Activated naive CD8-positive, alpha-beta T cell treated with anti-CD3 and anti-CD28 coated beads, Interleukin-2, amount 10 ng/mL, durations not matched to agents 7 days and 5 days (primary cell): ENCODE data around the gene PRKCH. TPM values are rescaled to one million over a fixed set of nuclear protein-coding genes. Genes with fewer than 3 reads are reported as not detected.

Experiments
- ATAC-seq: fragments of 150-1000 bp; cut with Tn5 transposase; one replicate; pipeline ENCODE4 v1.10.0; 2021; ENCODE audit warnings: low read depth, moderate library complexity
- POLR2A ChIA-PET: fragments of 350-600 bp; sonication (Branson Sonifier 250); formaldehyde crosslinking; loops from one replicate; lab custom pipeline; 2021; ENCODE audit warnings: antibody characterized with exemption; lab: Charles Lee
- DNase-seq: peaks from one replicate; pipeline ENCODE4 v3.0.0; 2021
- H3K27ac Mint-ChIP-seq: one replicate; pipeline ENCODE4 v1.8.0; 2022; ENCODE audit warnings: mild to moderate bottlenecking, mixed read lengths
- H3K27me3 Mint-ChIP-seq: one replicate; pipeline ENCODE4 v1.8.0; 2022; ENCODE audit warnings: mild to moderate bottlenecking, moderate library complexity, mixed read lengths
- H3K36me3 Mint-ChIP-seq: one replicate; pipeline ENCODE4 v1.8.0; 2021; ENCODE audit warnings: mild to moderate bottlenecking, mixed read lengths
- H3K4me1 Mint-ChIP-seq: one replicate; pipeline ENCODE4 v1.8.0; 2021; ENCODE audit warnings: mixed read lengths
- H3K4me3 Mint-ChIP-seq: one replicate; pipeline ENCODE4 v1.8.0; 2022; ENCODE audit warnings: mild to moderate bottlenecking, moderate library complexity, mixed read lengths
- H3K9me3 Mint-ChIP-seq: one replicate; pipeline ENCODE4 v1.8.0; 2021; ENCODE audit warnings: mixed read lengths
- total RNA-seq, 2 experiments: library from RNA; stranded (reverse); gene quantifications; one replicate each; pipeline ENCODE4 v1.2.3, GENCODE V29; 2021

Gene PRKCH
- total RNA-seq, 2 experiments from 2014 or later, result 318 TPM

- H3K4me3 Mint-ChIP-seq, result no peak overlapping the region
- ATAC-seq, result no peak
- H3K27me3 Mint-ChIP-seq, result no peaks in the 10 kb centered on the region
- no peaks in the 10 kb centered on the region for H3K9me3 Mint-ChIP-seq
- POLR2A ChIA-PET, result no interaction called here
- DNase-seq, result no peak
- H3K36me3 Mint-ChIP-seq, result peaks cover 66% of the 10 kb centered on the region
- no peak overlapping the region for H3K27ac Mint-ChIP-seq
- H3K4me1 Mint-ChIP-seq, result peaks cover 53% of the 10 kb centered on the region
Observed at GRCh38 chr14:61538464-61539022, 217.2 kb downstream of the PRKCH start.

GRCh38 chr14:61539631-61540030 is 218.3 kb downstream of the PRKCH start:
- Mint-ChIP-seq H3K4me3 (no peak overlapping the region), H3K36me3 (peaks cover 63% of the 10 kb centered on the region), H3K9me3 (no peaks in the 10 kb centered on the region), H3K27ac (no peak overlapping the region), H3K4me1 (peaks cover 44% of the 10 kb centered on the region), H3K27me3 (no peaks in the 10 kb centered on the region)
- POLR2A ChIA-PET, result no interaction called here
- DNase-seq (no peak), ATAC-seq (no peak)

GRCh38 chr14:61540931-61541330 is 219.6 kb downstream of the PRKCH start:
- Mint-ChIP-seq H3K27me3 (no peaks in the 10 kb centered on the region), H3K4me1 (peaks cover 44% of the 10 kb centered on the region), H3K4me3 (no peak overlapping the region), H3K36me3 (peaks cover 60% of the 10 kb centered on the region), H3K9me3 (no peaks in the 10 kb centered on the region), H3K27ac (peak overlapping the region; percentile 37)
- ATAC-seq (no peak), DNase-seq (no peak)
- POLR2A ChIA-PET, result no interaction called here

GRCh38 chr14:61542848-61543790 is 221.7 kb downstream of the PRKCH start:
- Mint-ChIP-seq H3K9me3 (no peaks in the 10 kb centered on the region), H3K36me3 (peaks cover 59% of the 10 kb centered on the region), H3K4me3 (no peak overlapping the region), H3K27me3 (no peaks in the 10 kb centered on the region), H3K4me1 (peaks cover 32% of the 10 kb centered on the region), H3K27ac (peak overlapping the region; percentile 56)
- POLR2A ChIA-PET, result no interaction called here
- ATAC-seq (no peak), DNase-seq (no peak)

- POLR2A ChIA-PET, result no interaction called here
- H3K27ac Mint-ChIP-seq, result peak overlapping the region; percentile 64
- no peaks in the 10 kb centered on the region for H3K9me3 Mint-ChIP-seq
- no peak for ATAC-seq
- H3K27me3 Mint-ChIP-seq, result no peaks in the 10 kb centered on the region
- peaks cover 24% of the 10 kb centered on the region for H3K4me1 Mint-ChIP-seq
- H3K36me3 Mint-ChIP-seq, result peaks cover 59% of the 10 kb centered on the region
- no peak overlapping the region for H3K4me3 Mint-ChIP-seq
- no peak for DNase-seq
Observed at GRCh38 chr14:61543946-61544345, 222.6 kb downstream of the PRKCH start.

- H3K4me1 Mint-ChIP-seq, result peaks cover 23% of the 10 kb centered on the region
- H3K4me3 Mint-ChIP-seq, result no peak overlapping the region
- H3K27me3 Mint-ChIP-seq, result no peaks in the 10 kb centered on the region
- POLR2A ChIA-PET, result interaction anchor here (1.2 kb wide), 1 partner anchor 9 kb away, joined by 3 read pairs; no protein-coding TSS in a partner anchor
- DNase-seq, result no peak
- peak overlapping the region; percentile 52 for H3K27ac Mint-ChIP-seq
- ATAC-seq, result no peak
- H3K36me3 Mint-ChIP-seq, result peaks cover 63% of the 10 kb centered on the region
- no peaks in the 10 kb centered on the region for H3K9me3 Mint-ChIP-seq
Observed at GRCh38 chr14:61544448-61545330, 223.3 kb downstream of the PRKCH start.

GRCh38 chr14:61545726-61546455 is 224.5 kb downstream of the PRKCH start:
- POLR2A ChIA-PET, result interaction anchor here (0.5 to 1.2 kb wide), 3 partner anchors 10 to 216 kb away, joined by 3 read pairs; no protein-coding TSS in a partner anchor
- Mint-ChIP-seq H3K9me3 (no peaks in the 10 kb centered on the region), H3K4me1 (peaks cover 20% of the 10 kb centered on the region), H3K4me3 (no peak overlapping the region), H3K27me3 (no peaks in the 10 kb centered on the region), H3K27ac (peak overlapping the region; percentile 63), H3K36me3 (peaks cover 62% of the 10 kb centered on the region)
- DNase-seq, result no peak
- ATAC-seq, result no peak

GRCh38 chr14:61547186-61548069 is 226.0 kb downstream of the PRKCH start:
- Mint-ChIP-seq H3K4me1 (peaks cover 32% of the 10 kb centered on the region), H3K27me3 (no peaks in the 10 kb centered on the region), H3K36me3 (peaks cover 67% of the 10 kb centered on the region), H3K4me3 (no peak overlapping the region), H3K9me3 (no peaks in the 10 kb centered on the region), H3K27ac (peak overlapping the region; percentile 15)
- ATAC-seq (no peak), DNase-seq (no peak)
- POLR2A ChIA-PET, result interaction anchor here (0.9 to 2.4 kb wide), 2 partner anchors 21 to 148 kb away, joined by 3 to 6 read pairs; partner anchors contain the start of gene HIF1A

- peaks cover 77% of the 10 kb centered on the region for H3K36me3 Mint-ChIP-seq
- H3K4me3 Mint-ChIP-seq, result no peak overlapping the region
- no peaks in the 10 kb centered on the region for H3K27me3 Mint-ChIP-seq
- POLR2A ChIA-PET, result interaction anchor here (2.4 kb wide), 1 partner anchor 23 kb away, joined by 6 read pairs; no protein-coding TSS in a partner anchor
- ATAC-seq, result no peak
- no peak for DNase-seq
- no peaks in the 10 kb centered on the region for H3K9me3 Mint-ChIP-seq
- H3K4me1 Mint-ChIP-seq, result peaks cover 49% of the 10 kb centered on the region
- no peak overlapping the region for H3K27ac Mint-ChIP-seq
Observed at GRCh38 chr14:61549425-61549824, 228.0 kb downstream of the PRKCH start.

- ATAC-seq, result no peak
- no peaks in the 10 kb centered on the region for H3K27me3 Mint-ChIP-seq
- H3K4me1 Mint-ChIP-seq, result peaks cover 52% of the 10 kb centered on the region
- no peak overlapping the region for H3K4me3 Mint-ChIP-seq
- H3K9me3 Mint-ChIP-seq, result no peaks in the 10 kb centered on the region
- POLR2A ChIA-PET, result interaction anchor here (1.5 kb wide), 1 partner anchor 31 kb away, joined by 4 read pairs; no protein-coding TSS in a partner anchor
- no peak for DNase-seq
- peak overlapping the region; percentile 95 for H3K27ac Mint-ChIP-seq
- peaks cover 74% of the 10 kb centered on the region for H3K36me3 Mint-ChIP-seq
Observed at GRCh38 chr14:61551384-61551783, 230.0 kb downstream of the PRKCH start.

- Mint-ChIP-seq H3K4me1 (peaks cover 56% of the 10 kb centered on the region), H3K4me3 (peak overlapping the region; percentile 73), H3K36me3 (peaks cover 69% of the 10 kb centered on the region), H3K27ac (peak overlapping the region; percentile 95), H3K9me3 (no peaks in the 10 kb centered on the region), H3K27me3 (no peaks in the 10 kb centered on the region)
- POLR2A ChIA-PET, result interaction anchor here (0.8 to 3.2 kb wide), 9 partner anchors 13 to 143 kb away, joined by 3 to 10 read pairs (median 4); partner anchors contain the start of gene HIF1A
- ATAC-seq, result no peak
- no peak for DNase-seq
Observed at GRCh38 chr14:61552241-61552640, 230.9 kb downstream of the PRKCH start.
